BE2C (cell line): ENCODE data around the gene LRRC37A3.

Experiments used
- DNase-seq: peaks from one replicate; pipeline ENCODE4 v3.0.0-alpha.2; 2020
- H3K27me3 ChIP-seq: fragments of 250-450 bp; sonication (Bioruptor Pico); 2 replicates; pipeline ENCODE4 v1.5.1; 2020; ENCODE audit warnings: mild to moderate bottlenecking
- H3K36me3 ChIP-seq: fragments of 250-450 bp; sonication (Bioruptor Pico); 2 replicates; pipeline ENCODE4 v1.5.1; 2020; ENCODE audit warnings: mild to moderate bottlenecking
- H3K4me1 ChIP-seq: fragments of 250-450 bp; sonication (Bioruptor Pico); 2 replicates; pipeline ENCODE4 v1.5.1; 2020
- H3K4me3 ChIP-seq: 2 replicates; pipeline ENCODE4 v1.5.1; 2011; ENCODE audit warnings: low read depth, low read length
- H3K9me3 ChIP-seq: fragments of 250-450 bp; sonication (Bioruptor Pico); 2 replicates; pipeline ENCODE4 v1.5.1; 2020
- CTCF ChIP-seq: IDR thresholded peaks from 2 replicates; pipeline ENCODE4 v1.5.1; 2012; ENCODE audit warnings: mild to moderate bottlenecking, low read depth, low read length

The LRRC37A3 gene

GRCh38 chr17:64951877-64952276, 32.6 kb upstream of the LRRC37A3 start:
- Histone ChIP-seq H3K4me1 (no peaks in the 10 kb centered on the region), H3K9me3 (no peaks in the 10 kb centered on the region; the same call in 1 of the 2 replicates), H3K4me3 (no peak overlapping the region), H3K36me3 (no peaks in the 10 kb centered on the region), H3K27me3 (no peaks in the 10 kb centered on the region)
- no peak for TF ChIP-seq CTCF
- no peak for DNase-seq

- no peak for TF ChIP-seq CTCF
- Histone ChIP-seq H3K4me1 (no peaks in the 10 kb centered on the region), H3K4me3 (no peak overlapping the region), H3K27me3 (no peaks in the 10 kb centered on the region), H3K9me3 (no peaks in the 10 kb centered on the region; the same call in 1 of the 2 replicates), H3K36me3 (no peaks in the 10 kb centered on the region)
- no peak for DNase-seq
Measured at GRCh38 chr17:64950871-64951270, 31.6 kb upstream of the LRRC37A3 start.

- no peak for TF ChIP-seq CTCF
Measured at GRCh38 chr17:64947152-64947551, 27.9 kb upstream of the LRRC37A3 start.

GRCh38 chr17:64941761-64942160, 22.5 kb upstream of the LRRC37A3 start:
- no peaks in the 10 kb centered on the region for H3K4me1 ChIP-seq
- no peak overlapping the region for H3K4me3 ChIP-seq
- DNase-seq = no peak
- no peaks in the 10 kb centered on the region for H3K36me3 ChIP-seq
- no peaks in the 10 kb centered on the region for H3K9me3 ChIP-seq
- no peaks in the 10 kb centered on the region for H3K27me3 ChIP-seq
- TF ChIP-seq CTCF = no peak

More at GRCh38 chr17:64947152-64947551, 27.9 kb upstream of the LRRC37A3 start:
- no peaks in the 10 kb centered on the region for H3K27me3 ChIP-seq
- no peaks in the 10 kb centered on the region for H3K4me1 ChIP-seq
- H3K9me3 ChIP-seq = no peaks in the 10 kb centered on the region; the same call in 1 of the 2 replicates
- no peak for DNase-seq
- H3K4me3 ChIP-seq = no peak overlapping the region
- no peaks in the 10 kb centered on the region for H3K36me3 ChIP-seq

- Histone ChIP-seq H3K27me3 (no peaks in the 10 kb centered on the region), H3K4me1 (no peaks in the 10 kb centered on the region), H3K36me3 (no peaks in the 10 kb centered on the region), H3K9me3 (no peaks in the 10 kb centered on the region), H3K4me3 (no peak overlapping the region)
- DNase-seq = no peak
- no peak for TF ChIP-seq CTCF
Measured at GRCh38 chr17:64941045-64941444, 21.8 kb upstream of the LRRC37A3 start.

GRCh38 chr17:64940055-64940454, 20.8 kb upstream of the LRRC37A3 start:
- Histone ChIP-seq H3K4me1 (no peaks in the 10 kb centered on the region), H3K27me3 (no peaks in the 10 kb centered on the region), H3K9me3 (no peaks in the 10 kb centered on the region), H3K36me3 (no peaks in the 10 kb centered on the region), H3K4me3 (no peak overlapping the region)
- TF ChIP-seq CTCF = no peak
- no peak for DNase-seq
